ENCODE data around the gene CALD1.

GRCh38 chr7:134997214-134997885 is 217.9 kb downstream of the CALD1 start:
- TF ChIP-seq CTCF (IDR thresholded peaks at IDR 0.05): no peak
- TF ChIP-seq POLR2A (IDR thresholded peaks at IDR 0.05): no peak
